ENCODE data around the gene SERHL2.

- TF ChIP-seq, protein P1, sequence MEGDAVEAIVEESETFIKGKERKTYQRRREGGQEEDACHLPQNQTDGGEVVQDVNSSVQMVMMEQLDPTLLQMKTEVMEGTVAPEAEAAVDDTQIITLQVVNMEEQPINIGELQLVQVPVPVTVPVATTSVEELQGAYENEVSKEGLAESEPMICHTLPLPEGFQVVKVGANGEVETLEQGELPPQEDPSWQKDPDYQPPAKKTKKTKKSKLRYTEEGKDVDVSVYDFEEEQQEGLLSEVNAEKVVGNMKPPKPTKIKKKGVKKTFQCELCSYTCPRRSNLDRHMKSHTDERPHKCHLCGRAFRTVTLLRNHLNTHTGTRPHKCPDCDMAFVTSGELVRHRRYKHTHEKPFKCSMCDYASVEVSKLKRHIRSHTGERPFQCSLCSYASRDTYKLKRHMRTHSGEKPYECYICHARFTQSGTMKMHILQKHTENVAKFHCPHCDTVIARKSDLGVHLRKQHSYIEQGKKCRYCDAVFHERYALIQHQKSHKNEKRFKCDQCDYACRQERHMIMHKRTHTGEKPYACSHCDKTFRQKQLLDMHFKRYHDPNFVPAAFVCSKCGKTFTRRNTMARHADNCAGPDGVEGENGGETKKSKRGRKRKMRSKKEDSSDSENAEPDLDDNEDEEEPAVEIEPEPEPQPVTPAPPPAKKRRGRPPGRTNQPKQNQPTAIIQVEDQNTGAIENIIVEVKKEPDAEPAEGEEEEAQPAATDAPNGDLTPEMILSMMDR (IDR thresholded peaks at IDR 0.05), result no peak
- TF ChIP-seq POLR2A (IDR thresholded peaks at IDR 0.05) (no peak), EP300 (IDR thresholded peaks at IDR 0.05) (no peak)
Observed at GRCh38 chr22:42602470-42602869, 48.7 kb downstream of the SERHL2 start.

Measured in tibial nerve (tissue), 4 donors.